Hindlimb muscle (tissue), 1 donor: ENCODE measurements around the gene ABCG1. TPM values are rescaled to one million over a fixed set of nuclear protein-coding genes. Genes with fewer than 3 reads are reported as not detected.
"Not testable (repeated sequence)": the region's sequence is repeated elsewhere in the genome, so short reads cannot be mapped to it uniquely, and the experiment has no call there.

Experiments used
- DNase-seq: peaks from one replicate; pipeline ENCODE4 v3.0.0-alpha.2; 2013
- polyA plus RNA-seq: library from polyadenylated mRNA; unstranded; fragments of 120-200 nt; gene quantifications from one replicate; pipeline ENCODE4 v1.2.1, GENCODE V29; 2013; ENCODE audit not compliant: insufficient read length

The ABCG1 gene
- 9.8 TPM for polyA plus RNA-seq

DNA sequence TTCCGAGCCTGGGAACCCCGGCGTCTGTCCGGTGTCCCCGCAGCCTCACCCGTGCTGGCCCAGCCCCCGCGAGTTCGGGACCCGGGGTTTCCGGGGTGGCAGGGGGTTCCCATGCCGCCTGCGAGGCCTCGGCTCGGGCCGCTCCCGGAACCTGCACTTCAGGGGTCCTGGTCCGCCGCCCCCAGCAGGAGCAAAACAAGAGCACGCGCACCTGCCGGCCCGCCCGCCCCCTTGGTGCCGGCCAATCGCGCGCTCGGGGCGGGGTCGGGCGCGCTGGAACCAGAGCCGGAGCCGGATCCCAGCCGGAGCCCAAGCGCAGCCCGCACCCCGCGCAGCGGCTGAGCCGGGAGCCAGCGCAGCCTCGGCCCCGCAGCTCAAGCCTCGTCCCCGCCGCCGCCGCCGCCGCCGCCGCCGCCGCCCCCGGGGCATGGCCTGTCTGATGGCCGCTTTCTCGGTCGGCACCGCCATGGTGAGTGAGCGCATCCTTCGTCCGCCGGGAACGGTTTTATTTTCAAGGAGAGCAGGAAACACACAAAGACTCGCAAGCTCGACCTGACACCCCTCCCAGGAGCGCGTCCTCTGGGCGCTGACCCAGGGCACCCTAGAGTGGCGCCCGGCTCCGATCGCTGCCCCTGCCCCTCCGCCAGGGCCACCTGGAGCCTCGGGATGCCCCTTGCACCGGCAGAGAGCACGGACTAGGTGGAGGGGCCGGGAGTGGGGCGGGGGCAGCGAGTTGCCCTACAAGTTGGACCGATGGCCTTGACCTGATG, at the start of gene ABCG1:
Gene ABCG1, plus strand, starts transcription at position 305 of the 770 bp plus-strand sequence. Its CDS starts 123 bp downstream, at position 428.
- DNase-seq = peak; percentile 32

DNA sequence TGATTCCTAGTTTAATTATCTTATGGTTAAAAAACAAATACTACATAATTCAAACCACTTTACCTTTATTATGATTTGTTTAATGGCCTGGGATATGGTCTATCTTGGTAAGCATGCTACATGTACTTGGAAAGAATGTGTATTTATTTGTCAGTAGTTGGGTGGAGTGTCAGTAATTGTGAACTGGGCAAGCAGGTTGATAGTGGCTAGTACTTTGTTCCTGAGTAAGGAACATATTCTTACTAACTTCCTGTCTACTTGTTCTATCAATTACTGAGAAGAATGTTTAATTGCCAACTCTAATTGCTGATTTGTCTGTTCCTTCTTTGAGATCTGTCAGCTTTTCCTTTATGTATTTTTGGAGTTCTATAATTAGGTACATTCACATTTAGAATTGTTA, 49.2 kb upstream of the ABCG1 start:
- DNase-seq = no peak

DNA sequence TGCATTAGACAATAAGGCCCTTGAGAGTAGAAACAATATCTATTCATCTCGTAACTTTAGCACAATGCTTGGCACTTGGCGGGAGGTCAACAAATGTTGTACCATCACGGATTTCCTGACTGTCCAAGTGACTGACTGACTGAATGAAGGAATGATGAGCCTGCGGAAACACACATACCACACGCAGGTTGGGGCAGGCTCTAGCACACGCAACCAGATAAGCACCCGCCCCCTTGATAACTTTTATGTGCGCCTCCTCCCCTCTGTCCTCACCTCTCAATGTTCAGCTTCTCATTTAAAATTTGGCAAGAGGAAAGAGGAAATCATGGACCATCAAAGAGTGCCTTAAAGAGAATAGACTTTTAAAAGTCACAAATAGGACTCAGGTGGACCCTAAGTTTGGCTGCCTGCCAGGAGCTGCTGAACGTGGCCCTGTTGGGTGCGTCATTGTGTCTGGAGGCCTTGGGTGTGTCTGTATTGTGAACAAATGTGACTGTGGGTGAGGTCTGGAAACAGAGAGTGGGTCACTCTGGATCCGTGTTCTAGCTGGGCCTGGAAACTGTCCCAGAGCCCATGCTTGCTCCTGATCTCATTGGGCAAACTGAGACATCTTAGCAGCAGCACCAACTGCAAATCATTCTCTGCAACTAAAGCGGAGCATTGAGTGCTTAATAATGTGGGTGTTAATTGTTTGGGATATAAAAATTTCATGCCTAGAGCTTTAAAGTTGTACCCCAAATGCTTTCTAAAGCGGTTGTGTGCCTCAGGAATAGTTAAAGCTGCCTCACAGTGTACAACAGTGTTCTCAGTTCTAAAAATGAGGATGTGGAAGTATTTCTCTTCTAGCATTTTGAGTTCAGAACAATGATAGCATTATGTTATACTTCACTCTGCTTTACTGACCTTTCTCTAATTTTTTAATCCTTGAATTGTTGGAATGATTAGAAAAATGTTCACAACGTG, 47.6 kb upstream of the ABCG1 start:
- DNase-seq = no peak

DNA sequence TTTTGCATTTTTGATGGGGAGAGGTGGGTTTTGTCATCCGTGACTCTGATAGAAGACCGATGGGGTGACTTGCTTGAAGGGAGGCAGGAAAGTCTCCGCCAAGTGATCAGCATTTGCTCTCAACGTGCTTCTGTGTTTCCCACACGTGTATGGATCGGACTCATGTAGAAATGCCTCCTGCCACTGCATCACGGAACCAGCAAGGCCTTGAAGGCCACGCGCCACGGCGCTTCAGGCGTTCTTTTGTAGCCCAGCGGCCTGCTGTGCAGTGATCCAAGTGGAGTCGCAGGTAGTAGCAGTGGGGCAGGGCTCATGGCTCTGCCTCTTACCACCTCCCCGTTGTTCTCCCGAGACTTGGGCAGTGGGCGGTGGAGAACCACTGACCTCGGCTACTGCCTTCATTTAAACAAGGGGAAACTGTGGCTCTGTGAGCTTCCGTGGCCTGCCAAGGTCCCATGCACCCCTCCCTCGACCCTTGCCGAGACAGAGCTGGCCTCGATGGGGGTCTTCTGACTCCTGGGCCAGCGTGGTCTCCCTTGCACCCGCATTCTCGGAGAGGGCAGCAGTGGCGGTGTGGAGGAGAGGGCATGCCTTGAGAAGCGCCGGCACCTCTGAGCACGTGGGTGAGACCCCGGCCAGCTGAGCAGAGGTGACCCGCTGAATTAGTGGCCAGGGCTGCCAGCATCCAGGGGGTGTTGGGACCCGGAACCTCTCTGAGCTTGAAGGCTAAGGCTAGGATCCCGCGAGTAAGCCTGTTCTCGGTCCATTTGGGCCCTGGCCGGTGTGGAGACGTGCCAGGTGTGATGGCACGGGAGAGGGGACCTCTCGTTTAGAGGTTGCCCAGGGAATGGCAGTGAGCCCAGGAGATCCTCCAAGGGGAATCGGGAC, 46.1 kb upstream of the ABCG1 start:
- no peak for DNase-seq

DNA sequence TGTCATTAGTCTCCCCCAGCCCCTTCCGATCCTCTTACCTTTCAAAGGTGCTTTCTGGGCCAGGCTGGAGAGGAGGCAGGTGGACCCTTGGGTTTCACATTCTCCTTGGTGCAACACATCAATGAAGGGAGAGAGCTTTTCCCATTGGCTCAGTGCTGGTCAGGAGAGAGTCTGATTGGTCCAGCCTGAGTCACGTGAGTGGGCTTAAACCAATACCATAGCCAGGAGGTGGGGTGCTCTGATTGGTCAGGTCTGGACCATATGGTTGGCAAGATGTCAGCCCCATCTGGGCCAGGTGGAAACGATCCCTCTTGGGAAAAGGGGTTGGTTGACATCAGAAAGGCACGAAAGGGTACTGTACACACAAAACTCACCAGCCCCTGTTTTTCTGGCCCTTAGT, 44.8 kb upstream of the ABCG1 start:
- DNase-seq = no peak

DNA sequence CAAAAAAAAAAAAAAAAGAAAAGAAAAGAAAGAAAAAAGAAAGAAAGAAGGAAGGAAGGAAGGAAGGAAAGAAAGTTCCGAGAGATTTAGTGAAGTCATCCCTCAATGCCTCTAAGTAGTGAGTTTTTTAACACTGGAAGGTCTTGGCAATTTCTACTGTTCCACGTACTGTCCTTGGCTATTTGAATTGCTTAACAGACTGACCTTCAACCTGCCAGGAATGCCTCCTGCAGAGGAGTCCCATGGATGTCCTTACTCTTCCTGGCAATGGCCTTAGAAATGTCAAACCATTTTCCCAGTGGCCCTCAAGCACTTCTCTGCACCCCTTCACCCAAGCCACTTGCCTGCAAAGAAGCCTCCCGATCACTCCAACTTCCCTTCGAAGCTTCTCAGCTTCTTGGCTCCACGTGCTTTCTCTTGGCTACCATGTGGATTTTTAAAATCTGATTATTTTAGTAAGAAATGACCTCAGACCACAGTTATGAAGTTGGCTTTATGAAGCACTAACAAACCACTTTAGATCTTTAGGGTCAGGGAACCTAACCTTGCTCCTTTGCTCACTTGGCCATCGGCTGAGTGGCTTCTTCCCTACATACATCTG, 43.7 kb upstream of the ABCG1 start:
- no peak for DNase-seq

DNA sequence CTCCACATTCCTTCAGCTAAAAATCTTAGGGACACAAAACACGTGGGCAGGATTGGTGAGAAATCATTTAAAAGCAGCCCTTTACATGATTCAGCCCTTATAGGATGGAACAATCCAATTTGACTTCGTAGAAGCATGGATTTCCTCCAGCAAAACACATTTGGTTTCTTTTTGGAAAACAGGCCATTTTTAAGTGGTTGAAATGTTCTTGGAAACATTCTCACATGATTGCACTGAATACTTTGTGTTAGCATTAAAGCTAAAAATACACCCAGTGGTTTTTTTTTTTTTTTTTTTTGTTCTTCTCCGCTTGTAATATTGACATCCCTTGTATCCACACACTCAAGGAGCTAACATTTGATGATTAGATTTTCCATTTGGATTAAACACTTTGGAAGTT, 42.1 kb upstream of the ABCG1 start:
- peak; percentile 74 for DNase-seq

DNA sequence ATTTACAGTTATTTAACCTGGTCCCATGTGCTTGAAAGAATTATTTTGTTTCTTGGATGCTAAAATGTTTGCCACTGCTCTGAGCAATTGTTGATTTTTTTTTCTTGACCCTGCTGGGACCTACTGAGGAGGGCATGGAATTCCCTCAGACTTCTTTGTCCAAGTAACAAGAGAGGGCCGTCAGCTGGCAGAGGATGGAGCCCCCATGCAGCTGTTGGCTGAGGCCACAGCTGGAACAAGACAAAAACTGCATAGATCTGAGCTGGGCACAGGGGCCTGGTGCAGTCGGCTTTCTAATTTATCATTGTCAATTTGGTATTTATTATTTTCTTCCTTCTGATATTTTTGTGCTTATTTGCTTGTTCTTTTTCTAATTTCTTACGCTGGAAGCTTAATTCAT, 39.6 kb upstream of the ABCG1 start:
- no peak for DNase-seq

DNA sequence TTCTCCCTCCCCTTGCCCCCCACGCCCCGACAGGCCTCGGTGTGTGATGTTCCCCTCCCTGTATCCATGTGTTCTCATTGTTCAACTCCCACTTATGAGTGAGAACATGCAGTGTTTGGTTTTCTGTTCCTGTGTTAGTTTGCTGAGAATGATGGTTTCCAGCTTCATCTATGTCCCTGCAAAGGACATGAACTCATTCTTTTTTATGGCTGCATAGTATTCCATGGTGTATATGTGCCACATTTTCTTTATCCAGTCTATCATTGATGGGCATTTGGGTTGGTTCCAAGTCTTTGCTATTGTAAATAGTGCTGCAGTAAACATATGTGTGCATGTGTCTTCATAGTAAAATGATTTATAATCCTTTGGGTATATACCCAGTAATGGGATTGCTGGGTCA, 38.9 kb upstream of the ABCG1 start:
- not testable (repeated sequence) for DNase-seq

DNA sequence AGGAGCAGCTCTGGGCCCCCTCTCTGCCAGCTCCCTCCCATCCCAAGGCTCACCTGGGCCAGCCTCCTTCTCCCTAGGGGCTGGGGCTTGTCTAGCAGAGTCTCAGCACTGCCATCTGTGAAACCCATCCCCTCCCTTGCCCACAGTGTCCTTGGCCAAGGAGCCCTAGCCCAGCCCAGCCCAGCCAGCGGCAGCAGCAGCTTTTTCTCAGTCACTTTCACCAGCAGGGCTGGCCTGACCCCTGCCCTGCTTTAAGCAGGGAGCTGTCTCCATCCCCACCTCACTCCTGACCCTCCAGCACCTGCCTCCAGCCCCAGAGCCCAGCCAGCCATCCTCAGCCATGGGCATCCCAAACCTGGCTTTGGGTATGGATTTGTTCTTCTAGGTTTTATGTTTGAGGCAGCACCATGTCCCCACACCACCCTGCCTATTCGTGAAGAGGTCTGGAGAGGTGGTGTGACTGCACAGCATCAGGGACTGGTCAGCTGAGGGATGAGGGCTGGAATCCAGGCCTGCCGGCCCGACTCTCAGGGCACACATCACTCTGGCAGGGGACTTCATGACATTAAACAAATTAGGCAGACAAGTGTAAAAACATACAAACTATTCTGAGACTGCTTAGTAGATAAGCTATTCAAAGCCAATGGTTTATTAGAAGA, 36.1 kb upstream of the ABCG1 start:
- no peak for DNase-seq

DNA sequence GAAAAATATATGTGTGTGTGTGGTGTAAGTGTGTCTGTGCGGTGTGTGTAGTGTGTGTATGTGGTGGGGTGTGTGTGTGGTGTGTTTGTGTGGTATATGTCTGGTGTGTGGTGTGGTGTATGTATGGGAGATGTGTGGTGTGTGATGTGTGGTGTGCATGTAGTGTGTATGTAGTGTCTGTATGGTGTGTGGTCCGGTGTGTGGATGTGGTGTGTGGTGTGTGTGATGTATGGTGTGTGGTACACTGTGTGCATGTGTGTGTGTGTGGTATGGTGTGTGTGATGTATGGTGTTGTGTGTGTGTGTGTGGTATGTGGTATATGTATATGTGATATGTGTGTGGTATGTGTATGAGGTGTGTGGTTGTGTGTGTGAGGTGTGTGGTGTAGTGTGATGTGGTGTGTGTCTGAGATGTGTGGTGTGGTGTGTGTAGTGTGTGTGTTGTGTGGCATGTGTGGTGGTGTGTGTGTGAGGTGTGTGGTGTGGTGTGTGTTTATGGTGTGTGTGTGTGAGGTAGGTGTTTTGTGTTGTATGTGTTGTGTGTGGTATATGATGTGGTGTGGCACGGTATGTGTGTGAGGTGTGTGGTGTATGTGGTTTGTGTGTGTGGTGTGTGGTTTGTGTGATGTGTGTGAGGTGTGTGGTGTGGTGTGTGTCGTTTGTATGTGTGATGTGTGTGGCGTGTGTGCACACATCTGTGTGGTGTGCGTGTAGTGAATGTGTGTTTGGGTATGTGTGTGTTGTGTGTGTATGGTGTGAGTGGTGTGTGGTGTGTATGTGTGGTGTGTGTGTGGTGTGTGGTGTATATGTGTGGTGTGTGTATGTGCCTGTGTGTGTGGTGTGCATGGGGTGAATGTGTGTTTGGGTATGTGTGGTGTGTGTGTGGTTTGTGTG, 35.3 kb upstream of the ABCG1 start:
- DNase-seq = no peak

DNA sequence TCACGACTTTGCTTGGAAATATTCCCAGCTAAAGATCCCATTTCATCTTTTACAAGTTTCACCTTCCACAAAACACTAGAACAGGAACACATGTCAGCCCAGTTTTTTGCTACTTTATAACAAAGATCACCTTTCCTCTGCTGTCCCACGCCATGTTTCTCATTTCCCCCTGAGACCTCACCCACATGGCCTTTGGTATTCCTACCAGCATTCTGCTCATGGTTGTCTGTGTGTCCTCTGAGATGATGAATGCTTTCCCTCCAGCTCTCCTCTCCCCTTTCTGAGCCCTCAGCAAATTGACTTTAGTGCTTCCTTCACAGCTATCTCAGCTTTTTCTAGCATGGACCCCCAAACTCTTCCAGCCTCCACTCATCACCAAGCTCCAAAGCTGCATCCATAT, 32.3 kb upstream of the ABCG1 start:
- no peak for DNase-seq

DNA sequence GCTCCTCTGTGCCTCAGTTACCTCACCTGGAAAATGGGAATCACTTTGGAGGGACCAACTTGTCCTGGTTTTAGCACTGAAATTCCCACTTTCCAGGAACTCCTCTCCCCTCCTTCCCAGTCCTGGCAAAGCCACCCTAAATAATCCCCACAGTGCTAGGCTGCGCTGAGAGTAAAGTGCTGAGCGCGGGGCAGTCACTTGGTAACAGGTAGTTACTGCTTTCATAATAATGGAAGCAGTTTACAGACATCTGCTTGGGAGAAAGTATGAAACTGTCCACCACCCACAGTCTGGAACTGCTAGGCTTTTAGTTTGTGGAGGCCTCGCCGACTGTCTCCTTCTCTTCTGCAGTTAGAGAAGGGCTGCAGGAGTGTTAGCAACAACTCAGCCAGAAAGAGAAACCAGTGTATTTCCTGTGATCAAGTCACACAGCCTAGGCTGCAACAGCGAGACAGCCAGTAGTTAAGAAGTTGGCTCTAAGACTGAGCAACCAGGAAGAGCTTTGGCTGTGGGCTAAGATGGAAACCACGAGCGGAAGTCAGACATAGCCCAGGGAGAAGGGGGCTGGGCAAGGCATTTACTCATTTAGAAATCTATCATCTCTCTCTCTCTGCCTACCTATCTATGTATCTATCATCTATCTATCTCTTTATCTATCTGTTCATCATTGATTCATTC, 30.8 kb upstream of the ABCG1 start:
- DNase-seq = peak; percentile 48

DNA sequence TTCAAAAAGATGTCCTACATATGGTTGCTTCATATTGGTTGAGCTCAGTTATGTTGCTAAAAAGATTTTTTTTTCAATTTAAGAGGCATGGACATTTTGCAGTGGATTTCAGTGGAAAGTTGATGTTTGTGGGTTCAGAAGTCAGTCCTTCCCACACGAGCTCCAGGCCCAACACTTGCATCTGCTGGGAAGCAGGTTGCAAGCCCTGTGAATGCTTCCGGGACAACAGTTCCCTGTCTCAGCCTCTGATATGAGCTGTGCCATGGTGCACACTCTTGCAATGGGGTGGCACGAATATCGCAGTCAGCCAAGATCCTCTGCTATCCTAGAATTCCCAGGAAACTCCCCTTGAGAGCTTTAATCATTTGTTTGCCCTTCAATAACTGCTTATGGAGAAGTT, 30.3 kb upstream of the ABCG1 start:
- DNase-seq = no peak

DNA sequence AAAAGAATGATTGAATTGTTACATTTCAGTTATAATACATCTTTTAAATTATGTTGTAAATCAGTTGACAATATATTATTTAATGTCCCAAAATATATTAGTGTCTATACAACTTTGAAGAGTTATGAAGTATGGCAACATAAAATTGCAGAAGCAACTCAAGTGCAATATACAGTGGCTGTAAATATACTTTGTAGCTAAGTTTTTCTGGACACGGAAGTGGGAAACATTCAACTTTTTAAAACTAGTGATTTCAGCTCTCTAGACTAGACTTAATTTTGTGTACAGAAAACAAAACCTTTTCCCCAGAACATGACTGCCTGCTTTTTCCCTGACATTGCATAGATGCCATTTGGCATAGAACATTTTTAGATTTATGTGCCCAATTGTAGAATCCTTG, 29.5 kb upstream of the ABCG1 start:
- DNase-seq = no peak

DNA sequence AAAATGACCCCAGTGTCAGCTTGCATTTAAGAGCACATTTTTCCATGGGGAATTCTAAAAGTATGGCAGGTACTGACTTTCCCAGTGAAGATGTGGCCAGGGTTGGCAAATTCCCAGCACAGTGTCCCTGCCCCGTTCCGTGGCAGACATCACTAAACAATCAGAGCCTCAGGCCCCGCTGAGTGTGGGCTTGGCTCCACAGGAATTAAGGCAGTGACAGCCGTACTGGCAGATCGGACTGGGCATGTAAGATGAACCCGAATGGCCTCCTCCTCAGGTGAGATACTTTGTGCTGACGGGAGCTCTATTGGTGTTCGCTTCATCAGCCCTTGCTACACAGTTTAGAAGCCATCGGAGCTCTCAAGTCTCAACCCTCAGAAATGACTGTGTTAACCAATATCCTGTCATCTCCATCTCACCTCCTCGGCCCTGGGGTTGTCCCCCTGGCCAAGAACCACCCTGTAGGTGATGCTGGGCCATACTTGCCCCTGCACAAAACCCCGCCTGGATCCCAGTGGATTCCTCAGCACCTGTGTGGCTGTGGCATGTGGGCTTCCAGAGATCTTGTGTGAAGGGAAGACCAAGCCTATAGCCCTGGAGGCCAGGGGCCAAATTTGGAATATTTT, 29.0 kb upstream of the ABCG1 start:
- DNase-seq = no peak

DNA sequence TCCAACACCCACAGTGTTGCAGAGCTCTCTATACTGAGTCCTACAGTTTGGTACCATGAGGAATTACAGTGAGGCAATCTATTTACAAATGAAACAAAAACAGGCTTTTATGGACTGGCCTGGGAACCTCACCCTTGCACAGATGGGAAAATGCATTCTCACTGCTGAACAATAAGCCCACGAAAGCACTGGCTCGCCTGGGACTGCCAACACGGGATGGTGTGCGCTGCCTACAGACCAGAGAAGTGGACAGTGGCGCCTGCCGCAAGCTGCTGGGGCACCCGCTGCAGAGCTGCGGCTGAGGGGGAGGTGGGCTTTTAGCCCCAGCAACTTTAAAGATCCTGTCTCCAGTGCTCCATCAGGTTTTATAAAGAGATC, 28.5 kb upstream of the ABCG1 start:
- DNase-seq = no peak

DNA sequence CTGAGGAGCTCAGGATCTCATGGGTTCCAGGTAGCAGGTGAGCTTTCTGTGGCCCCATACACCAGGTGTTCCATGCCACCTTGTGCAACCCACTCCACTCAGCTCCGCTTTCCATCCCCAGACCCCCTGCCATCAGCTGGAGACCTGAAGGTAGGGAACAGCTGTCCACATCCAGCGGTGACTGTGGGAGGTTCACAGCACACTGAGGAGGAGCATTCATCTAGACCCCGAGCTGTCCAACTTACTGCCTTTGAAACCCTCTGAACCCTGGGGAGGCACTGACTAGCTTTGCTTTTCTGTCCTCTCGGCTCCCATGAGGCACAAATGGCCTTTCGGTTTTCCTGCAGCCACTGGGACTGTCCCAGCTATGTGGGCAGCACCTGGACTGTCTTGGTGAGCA, 27.9 kb upstream of the ABCG1 start:
- DNase-seq = no peak
